ENCODE measurements around the gene PRTN3.
"Not testable (repeated sequence)": the region's sequence is repeated elsewhere in the genome, so short reads cannot be mapped to it uniquely, and the experiment has no call there.

Gene PRTN3

GRCh38 chr19:878751-879561 lies 38.2 kb downstream of the PRTN3 start:
- DNase-seq (ENCODE audit: low read depth in 2 of 2, low spot score in 1 of 2) = not testable (repeated sequence)

GRCh38 chr19:879711-880438 lies 39.1 kb downstream of the PRTN3 start:
- no peak for DNase-seq (ENCODE audit: low read depth in 2 of 2, low spot score in 1 of 2)

- DNase-seq (ENCODE audit: low read depth in 2 of 2, low spot score in 1 of 2) = no peak
Observed at GRCh38 chr19:881385-882071, 40.7 kb downstream of the PRTN3 start.

GRCh38 chr19:882871-883497 lies 42.2 kb downstream of the PRTN3 start:
- no peak for DNase-seq (ENCODE audit: low read depth in 2 of 2, low spot score in 1 of 2)

- DNase-seq (ENCODE audit: low read depth in 2 of 2, low spot score in 1 of 2) = no peak
Observed at GRCh38 chr19:883661-884211, 42.9 kb downstream of the PRTN3 start.

- DNase-seq (ENCODE audit: low read depth in 2 of 2, low spot score in 1 of 2) = no peak
Observed at GRCh38 chr19:884420-885211, 43.8 kb downstream of the PRTN3 start.

- DNase-seq (ENCODE audit: low read depth in 2 of 2, low spot score in 1 of 2) = no peak
Observed at GRCh38 chr19:885536-886224, 44.9 kb downstream of the PRTN3 start.

GRCh38 chr19:887072-887471 lies 46.3 kb downstream of the PRTN3 start:
- DNase-seq (ENCODE audit: low read depth in 2 of 2, low spot score in 1 of 2) = no peak

- DNase-seq (ENCODE audit: low read depth in 2 of 2, low spot score in 1 of 2) = no peak
Observed at GRCh38 chr19:887599-887998, 46.8 kb downstream of the PRTN3 start.

GRCh38 chr19:888581-889385 lies 48.0 kb downstream of the PRTN3 start:
- DNase-seq (ENCODE audit: low read depth in 2 of 2, low spot score in 1 of 2) = no peak

- no peak for DNase-seq (ENCODE audit: low read depth in 2 of 2, low spot score in 1 of 2)
Observed at GRCh38 chr19:889662-890295, 49.0 kb downstream of the PRTN3 start.

GRCh38 chr19:890831-891230 lies 50.0 kb downstream of the PRTN3 start:
- DNase-seq (ENCODE audit: low read depth in 2 of 2, low spot score in 1 of 2) = no peak

- DNase-seq (ENCODE audit: low read depth in 2 of 2, low spot score in 1 of 2) = not testable (repeated sequence)
Observed at GRCh38 chr19:891421-892200, 50.8 kb downstream of the PRTN3 start.

GRCh38 chr19:892243-892893 lies 51.6 kb downstream of the PRTN3 start:
- no peak for DNase-seq (ENCODE audit: low read depth in 2 of 2, low spot score in 1 of 2)

- peak; percentile 72 to 79 for DNase-seq (ENCODE audit: low read depth in 2 of 2, low spot score in 1 of 2)
Observed at GRCh38 chr19:892894-893689, 52.3 kb downstream of the PRTN3 start, which contains the start of the genes MED16 and RNU6-9. MED16 (minus strand) TSS chr19:893187; CDS start chr19:891131, 2,056 bp downstream. RNU6-9 (plus strand) TSS chr19:893484.

- no peak for DNase-seq (ENCODE audit: low read depth in 2 of 2, low spot score in 1 of 2)
Observed at GRCh38 chr19:896434-896833, 55.6 kb downstream of the PRTN3 start.
